Loucy (cell line): ENCODE measurements around the gene TOX3.

ENCODE experiments used
- H2AFZ ChIP-seq: fragments of 200-600 bp; sonication (generic); 2 replicates; pipeline ENCODE4 v1.6.0; 2016; ENCODE audit warnings: antibody characterized with exemption, mild to moderate bottlenecking, low read length, moderate library complexity
- H3F3A ChIP-seq: fragments of 200-600 bp; 2 replicates; pipeline ENCODE4 v1.6.0; 2016; ENCODE audit warnings: antibody characterized with exemption, low read depth, mild to moderate bottlenecking
- H3K27me3 ChIP-seq: fragments of 200-600 bp; sonication (generic); 2 replicates; pipeline ENCODE4 v1.6.1; 2014; ENCODE audit warnings: low read length, mild to moderate bottlenecking; ENCODE audit not compliant: insufficient read depth, poor library complexity, severe bottlenecking
- H3K36me3 ChIP-seq: fragments of 200-600 bp; sonication (generic); 2 replicates; pipeline ENCODE4 v1.6.1; 2016; ENCODE audit warnings: low read length; ENCODE audit not compliant: insufficient read depth
- H3K4me1 ChIP-seq: fragments of 200-600 bp; sonication (generic); 2 replicates; pipeline ENCODE4 v1.5.1; 2014; ENCODE audit warnings: low read length, mild to moderate bottlenecking; ENCODE audit not compliant: insufficient read depth, poor library complexity, severe bottlenecking
- H3K4me2 ChIP-seq: fragments of 200-600 bp; sonication (generic); 2 replicates; pipeline ENCODE4 v1.6.0; 2014; ENCODE audit warnings: antibody characterized with exemption, low read length, low read depth, mild to moderate bottlenecking; ENCODE audit not compliant: poor library complexity, severe bottlenecking
- H3K4me3 ChIP-seq: fragments of 200-600 bp; sonication (generic); 2 replicates; pipeline ENCODE4 v1.5.1; 2014; ENCODE audit warnings: low read length, mild to moderate bottlenecking, mixed read lengths; ENCODE audit not compliant: poor library complexity, severe bottlenecking
- H3K79me2 ChIP-seq: fragments of 200-600 bp; sonication (generic); 2 replicates; pipeline ENCODE4 v1.6.1; 2014; ENCODE audit warnings: low read length; ENCODE audit not compliant: insufficient read depth
- H3K9ac ChIP-seq: fragments of 200-600 bp; sonication (generic); 2 replicates; pipeline ENCODE4 v1.6.0; 2014; ENCODE audit warnings: mild to moderate bottlenecking, low read depth, low read length, moderate library complexity; ENCODE audit not compliant: poor library complexity, severe bottlenecking
- H3K9me2 ChIP-seq: fragments of 200-600 bp; sonication (generic); replicated peaks from 2 replicates; pipeline ENCODE4 v1.6.1; 2016; ENCODE audit warnings: low read depth, low read length, mixed read lengths
- H3K9me3 ChIP-seq: fragments of 200-600 bp; sonication (generic); 2 replicates; pipeline ENCODE4 v1.6.1; 2014; ENCODE audit warnings: mild to moderate bottlenecking, antibody characterized with exemption, low read length, low read depth; ENCODE audit not compliant: insufficient read depth
- H4K20me1 ChIP-seq: fragments of 200-600 bp; sonication (generic); 2 replicates; pipeline ENCODE4 v1.6.0; 2014; ENCODE audit warnings: antibody characterized with exemption, low read length, mild to moderate bottlenecking; ENCODE audit not compliant: insufficient read depth, poor library complexity, severe bottlenecking
- EZH2phosphoT487 ChIP-seq: fragments of 200-600 bp; IDR thresholded peaks from 2 replicates; pipeline ENCODE4 v1.6.1; 2018; ENCODE audit warnings: antibody characterized with exemption, mild to moderate bottlenecking, moderate library complexity, borderline replicate concordance
- TF ChIP-seq, protein P1 (sequence below): fragments of 200-600 bp; sonication (generic); conservative IDR thresholded peaks from 2 replicates; pipeline ENCODE4 v1.5.1; 2014; ENCODE audit warnings: mild to moderate bottlenecking, antibody characterized with exemption, low read length

The TOX3 gene

GRCh38 chr16:52451971-52452421, 94.9 kb downstream of the TOX3 start:
- Histone ChIP-seq H3K9me3 (no peaks in the 10 kb centered on the region), H3K79me2 (no peaks in the 10 kb centered on the region), H2AFZ (no peak overlapping the region), H3K9ac (no peak overlapping the region), H3K9me2 (no peaks in the 10 kb centered on the region), H3K4me2 (no peak overlapping the region), H3F3A (no peaks in the 10 kb centered on the region), H3K4me3 (no peak overlapping the region), H3K36me3 (no peaks in the 10 kb centered on the region), H3K4me1 (no peaks in the 10 kb centered on the region), H3K27me3 (no peaks in the 10 kb centered on the region), H4K20me1 (no peaks in the 10 kb centered on the region)
- TF ChIP-seq, protein P1, sequence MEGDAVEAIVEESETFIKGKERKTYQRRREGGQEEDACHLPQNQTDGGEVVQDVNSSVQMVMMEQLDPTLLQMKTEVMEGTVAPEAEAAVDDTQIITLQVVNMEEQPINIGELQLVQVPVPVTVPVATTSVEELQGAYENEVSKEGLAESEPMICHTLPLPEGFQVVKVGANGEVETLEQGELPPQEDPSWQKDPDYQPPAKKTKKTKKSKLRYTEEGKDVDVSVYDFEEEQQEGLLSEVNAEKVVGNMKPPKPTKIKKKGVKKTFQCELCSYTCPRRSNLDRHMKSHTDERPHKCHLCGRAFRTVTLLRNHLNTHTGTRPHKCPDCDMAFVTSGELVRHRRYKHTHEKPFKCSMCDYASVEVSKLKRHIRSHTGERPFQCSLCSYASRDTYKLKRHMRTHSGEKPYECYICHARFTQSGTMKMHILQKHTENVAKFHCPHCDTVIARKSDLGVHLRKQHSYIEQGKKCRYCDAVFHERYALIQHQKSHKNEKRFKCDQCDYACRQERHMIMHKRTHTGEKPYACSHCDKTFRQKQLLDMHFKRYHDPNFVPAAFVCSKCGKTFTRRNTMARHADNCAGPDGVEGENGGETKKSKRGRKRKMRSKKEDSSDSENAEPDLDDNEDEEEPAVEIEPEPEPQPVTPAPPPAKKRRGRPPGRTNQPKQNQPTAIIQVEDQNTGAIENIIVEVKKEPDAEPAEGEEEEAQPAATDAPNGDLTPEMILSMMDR = no peak
- no peak for TF ChIP-seq EZH2phosphoT487

GRCh38 chr16:52450916-52451315, 96.0 kb downstream of the TOX3 start:
- no peak overlapping the region for H3K4me3 ChIP-seq
- no peak overlapping the region for H3K9ac ChIP-seq
- H3K9me2 ChIP-seq = no peaks in the 10 kb centered on the region
- H3K79me2 ChIP-seq = no peaks in the 10 kb centered on the region
- H4K20me1 ChIP-seq = no peaks in the 10 kb centered on the region
- H3F3A ChIP-seq = no peaks in the 10 kb centered on the region
- H3K9me3 ChIP-seq = no peaks in the 10 kb centered on the region
- H3K27me3 ChIP-seq = no peaks in the 10 kb centered on the region
- TF ChIP-seq, protein P1 = no peak
- no peak for TF ChIP-seq EZH2phosphoT487
- no peak overlapping the region for H3K4me2 ChIP-seq
- no peak overlapping the region for H2AFZ ChIP-seq
- no peaks in the 10 kb centered on the region for H3K4me1 ChIP-seq
- H3K36me3 ChIP-seq = no peaks in the 10 kb centered on the region

DNA sequence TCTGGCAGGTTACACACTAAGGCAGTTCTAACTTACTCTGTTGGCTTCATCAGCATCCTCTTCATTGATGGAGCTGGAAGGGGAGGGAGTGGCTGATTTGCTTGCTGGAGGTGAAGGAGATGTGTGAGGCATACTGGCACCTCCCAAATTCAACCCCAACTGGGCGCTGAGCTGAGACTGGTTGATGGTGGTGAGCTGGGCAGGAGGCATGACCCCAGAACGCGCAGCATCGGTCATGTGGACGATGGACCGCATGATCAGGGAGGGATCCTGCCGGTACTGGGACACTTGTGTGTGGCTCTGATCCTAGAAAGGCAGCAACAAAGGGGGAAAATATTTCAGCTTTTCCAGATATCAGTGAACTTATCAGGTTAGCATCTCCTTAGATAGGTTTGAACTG, 96.7 kb downstream of the TOX3 start:
- Histone ChIP-seq H3K27me3 (no peaks in the 10 kb centered on the region), H3K9me2 (no peaks in the 10 kb centered on the region), H3K79me2 (no peaks in the 10 kb centered on the region), H3K9me3 (no peaks in the 10 kb centered on the region), H4K20me1 (no peaks in the 10 kb centered on the region), H3F3A (no peaks in the 10 kb centered on the region), H3K4me2 (no peak overlapping the region), H2AFZ (no peak overlapping the region), H3K4me1 (no peaks in the 10 kb centered on the region), H3K4me3 (no peak overlapping the region), H3K9ac (no peak overlapping the region), H3K36me3 (no peaks in the 10 kb centered on the region)
- TF ChIP-seq, protein P1 = no peak
- no peak for TF ChIP-seq EZH2phosphoT487
